Activated gamma-delta T cell treated with Interleukin-2 at 50 U/mL for 16 hours (primary cell): ENCODE data around the gene S1PR2.
"Not testable (repeated sequence)": the region's sequence is repeated elsewhere in the genome, so short reads cannot be mapped to it uniquely, and the experiment has no call there.

Experiments
- DNase-seq: peaks from one replicate; pipeline ENCODE4 v3.0.0-alpha.2; 2020

Gene S1PR2

DNA sequence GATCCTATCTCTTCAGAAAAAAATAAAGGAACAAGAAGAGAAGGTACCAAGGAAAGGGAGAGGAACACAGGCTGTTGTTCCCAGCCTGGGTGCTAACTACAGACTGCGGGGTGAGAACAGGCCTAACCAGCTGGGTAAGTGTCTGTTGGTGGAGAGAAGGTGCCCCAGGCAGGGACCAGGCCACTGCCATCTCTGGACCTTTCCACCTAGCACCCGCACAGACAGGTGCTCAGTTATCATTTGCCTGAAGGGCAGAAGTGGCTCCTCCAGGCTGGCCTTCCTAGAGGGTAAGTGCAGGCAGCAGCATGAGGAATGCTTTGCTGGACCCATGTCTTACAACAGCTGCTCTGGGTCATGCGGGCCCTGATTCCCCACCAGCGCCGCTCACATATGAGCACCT lies 46.5 kb downstream of the S1PR2 start:
- no peak for DNase-seq

DNA sequence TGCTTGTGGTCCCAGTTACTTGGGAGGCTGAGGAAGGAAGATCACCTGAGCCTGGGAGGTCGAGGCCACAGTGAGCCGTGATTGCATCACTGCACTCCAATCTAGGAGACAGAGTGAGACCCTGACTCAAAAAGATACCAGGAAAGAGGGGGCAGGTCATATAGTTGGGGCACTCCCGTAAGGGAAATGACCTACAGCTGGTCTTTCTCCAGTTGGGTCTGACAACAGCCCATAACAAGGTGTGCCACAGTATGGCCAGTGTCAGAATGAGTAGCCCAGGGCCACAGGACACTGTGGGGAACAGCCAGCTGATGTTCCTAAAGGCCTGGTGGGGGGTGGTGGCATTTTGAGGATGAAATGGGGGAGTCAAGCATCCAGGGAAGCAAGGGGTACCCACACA lies 47.2 kb downstream of the S1PR2 start:
- no peak for DNase-seq

DNA sequence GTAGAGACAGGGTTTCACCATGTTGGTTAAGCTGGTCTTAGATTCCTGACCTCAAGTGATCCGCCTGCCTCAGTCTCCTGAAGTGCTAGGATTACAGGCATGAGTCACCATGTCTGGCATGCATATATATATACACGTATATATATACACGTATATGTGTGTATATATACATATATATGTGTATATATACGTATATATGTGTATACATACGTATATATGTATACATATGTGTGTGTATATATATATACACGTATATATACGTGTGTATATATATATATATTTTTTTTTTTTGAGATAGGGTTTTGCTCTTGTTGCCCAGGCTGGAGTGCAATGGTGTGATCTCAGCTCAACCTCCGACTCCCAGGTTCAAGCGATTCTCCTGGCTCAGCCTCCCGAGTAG lies 48.3 kb downstream of the S1PR2 start:
- DNase-seq = no peak

DNA sequence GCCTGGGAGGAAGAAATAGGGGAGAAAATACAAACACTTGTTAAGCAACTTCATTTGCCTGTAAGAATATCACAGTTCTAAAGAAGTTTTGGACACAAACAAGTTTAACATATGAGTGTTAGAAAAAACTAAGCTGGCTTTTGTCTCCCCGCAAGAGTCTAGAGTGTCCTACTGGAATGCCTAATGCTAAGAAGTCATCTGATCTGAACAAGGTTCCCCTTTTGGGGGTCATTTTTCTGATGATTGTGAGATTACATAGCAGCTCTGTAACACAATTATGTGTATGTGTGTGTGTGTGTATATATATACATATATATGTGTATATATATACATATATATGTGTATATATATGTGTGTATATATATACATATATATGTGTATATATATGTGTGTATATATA lies 49.1 kb downstream of the S1PR2 start:
- DNase-seq = no peak

DNA sequence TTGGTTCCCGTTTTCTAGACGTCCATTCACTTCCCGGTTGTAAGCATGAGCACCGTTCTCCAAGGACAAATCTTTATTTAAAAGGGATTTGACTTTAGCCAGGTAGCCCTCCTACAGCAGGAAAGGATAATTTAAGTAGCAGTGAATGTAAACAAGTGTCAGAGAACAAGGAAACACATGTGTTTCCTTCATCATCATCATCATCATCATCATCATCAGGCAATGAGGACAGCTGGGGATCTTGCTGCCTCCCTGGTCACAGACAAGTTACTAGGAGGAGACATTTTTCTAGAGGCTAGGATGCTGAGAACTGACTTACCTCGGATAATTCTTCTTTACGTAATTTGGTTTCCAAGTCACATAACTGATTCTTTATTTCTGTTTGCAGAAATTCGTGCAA lies 50.7 kb downstream of the S1PR2 start:
- DNase-seq = no peak

DNA sequence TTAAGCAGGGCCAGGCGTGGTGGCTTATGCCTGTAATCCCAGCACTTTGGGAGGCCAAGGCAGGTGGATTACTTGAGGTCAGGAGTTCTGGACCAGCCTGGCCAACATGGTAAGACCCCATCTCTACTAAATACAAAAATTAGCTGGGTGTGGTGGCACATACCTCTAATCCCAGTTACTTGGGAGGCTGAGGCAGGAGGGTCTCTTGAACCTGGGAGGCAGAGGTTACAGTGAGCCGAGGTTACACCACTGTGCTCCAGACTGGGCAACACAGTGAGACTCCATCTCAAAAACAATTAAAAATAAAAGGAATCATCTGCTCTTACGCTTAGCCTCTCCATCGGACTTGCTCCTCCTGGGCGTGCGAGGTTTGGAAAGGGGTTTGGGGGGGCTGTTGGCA lies 51.1 kb downstream of the S1PR2 start:
- DNase-seq = not testable (repeated sequence)

DNA sequence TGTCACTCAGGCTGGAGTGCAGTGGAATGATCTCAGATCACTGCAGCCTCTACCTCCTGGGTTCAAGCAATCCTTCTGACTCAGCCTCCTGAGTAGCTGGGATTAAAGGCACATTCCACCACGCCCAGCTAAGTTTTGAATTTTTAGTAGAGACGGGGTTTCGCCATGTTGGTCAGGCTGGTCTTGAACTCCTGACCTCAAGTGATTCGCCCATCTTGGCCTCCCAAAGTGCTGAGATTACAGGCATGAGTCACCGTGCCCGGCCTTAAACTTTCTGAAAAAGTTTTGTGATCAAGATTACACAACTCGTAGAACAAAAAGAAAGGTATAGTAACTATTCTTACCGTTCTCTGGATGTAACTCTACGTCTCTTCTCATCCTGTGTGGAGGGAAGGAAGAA lies 57.6 kb downstream of the S1PR2 start:
- no peak for DNase-seq
